HCT116 (cell line): ENCODE measurements around the gene FAM228B. TPM values are rescaled to one million over a fixed set of nuclear protein-coding genes. Genes with fewer than 3 reads are reported as not detected.

Experiments
- ATAC-seq: fragments of 200-7000 bp; cut with Tn5 transposase; 2 replicates; pipeline ENCODE4 v1.9.1; 2020; ENCODE audit warnings: mild to moderate bottlenecking, moderate library complexity
- BruUV-seq: library from RNA; stranded (reverse); fragments of 400-500 nt; replicated peaks from 2 replicates; lab custom pipeline; 2021; lab: Mats Ljungman, UMichigan
- CTCF ChIA-PET: fragments of 300-600 bp; sonication (Branson Sonifier 250); formaldehyde crosslinking; loops from one replicate; lab custom pipeline; 2021; ENCODE audit warnings: antibody characterized with exemption; lab: Charles Lee
- POLR2A ChIA-PET: fragments of 300-600, 350-600 bp; sonication (Branson Sonifier 250); formaldehyde crosslinking; loops from one replicate; lab custom pipeline; 2021; ENCODE audit warnings: antibody characterized with exemption; lab: Charles Lee
- RAD21 ChIA-PET, 2 experiments: fragments of 300-600 bp; sonication (Branson Sonifier 250); formaldehyde crosslinking; loops; one replicate each; lab custom pipeline; 2023; ENCODE audit warnings: low total read pairs in 2 of 2; ENCODE audit not compliant: uncharacterized antibody in 2 of 2, unreplicated experiment in 2 of 2, low non-redundant PET in 1 of 2; lab: Charles Lee
- DNase-seq: peaks from one replicate; pipeline ENCODE4 v3.0.0-alpha.2; 2010; ENCODE audit warnings: low read depth, low spot score
- H2AFZ ChIP-seq: fragments of 200-600 bp; shearing (Covaris generic), sonication (generic); 2 replicates; pipeline ENCODE4 v1.6.1; 2017; ENCODE audit warnings: low read depth, mixed run types, mixed read lengths, antibody characterized with exemption, low read length; ENCODE audit not compliant: poor library complexity, severe bottlenecking
- H3K27ac ChIP-seq: 2 replicates; pipeline ENCODE4 v1.5.1; 2012; ENCODE audit warnings: low read depth, low read length
- H3K27me3 ChIP-seq: fragments of 200-600 bp; sonication (generic); 2 replicates; pipeline ENCODE4 v1.6.1; 2016; ENCODE audit warnings: mixed run types, low read length, mixed read lengths; ENCODE audit not compliant: insufficient read depth
- H3K36me3 ChIP-seq, 2 experiments: fragments of 200-500 bp in 1 of 2; fragments of 200-600 bp in 1 of 2; sonication (Bioruptor generic) in 1 of 2; sonication (generic) in 1 of 2; 2 replicates each; pipeline versions ENCODE4 v1.5.1 to v1.6.1; 2014 to 2016; ENCODE audit warnings: low read length in 2 of 2, inconsistent platforms in 1 of 2, mixed read lengths in 1 of 2, mixed run types in 1 of 2; ENCODE audit not compliant: insufficient read depth in 2 of 2, control insufficient read depth in 1 of 2
- H3K4me1 ChIP-seq, 2 experiments: fragments of 200-600 bp in 1 of 2; sonication (generic) in 1 of 2; 2 replicates each; pipeline versions ENCODE4 v1.5.1 to v1.6.1; 2012 to 2017; ENCODE audit warnings: low read length in 2 of 2, inconsistent platforms in 1 of 2, mild to moderate bottlenecking in 1 of 2, mixed read lengths in 1 of 2, mixed run types in 1 of 2, moderate library complexity in 1 of 2; ENCODE audit not compliant: insufficient read depth in 2 of 2, control insufficient read depth in 1 of 2
- H3K4me2 ChIP-seq: fragments of 200-600 bp; sonication (generic); 2 replicates; pipeline ENCODE4 v1.6.1; 2017; ENCODE audit warnings: mixed run types, low read length, mixed read lengths
- H3K4me3 ChIP-seq, 2 experiments: fragments of 200-600 bp in 1 of 2; sonication (generic) in 1 of 2; replicated peaks in 1 of 2; 2 replicates each; pipeline ENCODE4 v1.5.1; 2011 to 2016; ENCODE audit warnings: low read length in 2 of 2, control low read depth in 1 of 2, low read depth in 1 of 2, mild to moderate bottlenecking in 1 of 2, mixed read lengths in 1 of 2, mixed run types in 1 of 2
- H3K79me2 ChIP-seq: fragments of 200-600 bp; sonication (generic); 2 replicates; pipeline ENCODE4 v1.6.1; 2017; ENCODE audit warnings: mild to moderate bottlenecking, mixed run types, low read length, moderate library complexity, mixed read lengths; ENCODE audit not compliant: insufficient read depth
- H3K9ac ChIP-seq: fragments of 200-600 bp; sonication (generic); 2 replicates; pipeline ENCODE4 v1.6.1; 2016; ENCODE audit warnings: low read length, mixed read lengths
- H3K9me2 ChIP-seq: fragments of 200-600 bp; sonication (generic), shearing (Covaris generic); 2 replicates; pipeline ENCODE4 v1.6.1; 2017; ENCODE audit warnings: mixed run types, mild to moderate bottlenecking, moderate library complexity; ENCODE audit not compliant: insufficient read depth
- H3K9me3 ChIP-seq, 2 experiments: fragments of 200-500 bp in 1 of 2; fragments of 200-600 bp in 1 of 2; sonication (Bioruptor generic) in 1 of 2; sonication (generic) in 1 of 2; 2 replicates each; pipeline ENCODE4 v1.6.1; 2014 to 2017; ENCODE audit warnings: low read length in 2 of 2, mixed read lengths in 2 of 2, inconsistent platforms in 1 of 2, low read depth in 1 of 2, mild to moderate bottlenecking in 1 of 2, mixed run types in 1 of 2, moderate library complexity in 1 of 2; ENCODE audit not compliant: control insufficient read depth in 1 of 2, insufficient read depth in 1 of 2
- H4K20me1 ChIP-seq: fragments of 200-600 bp; sonication (generic), shearing (Covaris generic); 2 replicates; pipeline ENCODE4 v1.6.1; 2017; ENCODE audit warnings: mixed run types, mild to moderate bottlenecking, moderate library complexity; ENCODE audit not compliant: insufficient read depth
- CBX3 ChIP-seq: IDR thresholded peaks from 2 replicates; pipeline ENCODE4 v1.6.1; 2012; ENCODE audit warnings: low read depth
- CEBPB ChIP-seq: IDR thresholded peaks from 2 replicates; pipeline ENCODE4 v1.6.1; 2012; ENCODE audit warnings: low read depth
- ELF1 ChIP-seq: IDR thresholded peaks from 2 replicates; pipeline ENCODE4 v1.6.1; 2012; ENCODE audit warnings: low read depth, borderline replicate concordance
- FOSL1 ChIP-seq: IDR thresholded peaks from 2 replicates; pipeline ENCODE4 v1.6.1; 2012; ENCODE audit warnings: low read depth
- JUND ChIP-seq: IDR thresholded peaks from 2 replicates; pipeline ENCODE4 v1.6.1; 2012
- POLR2A ChIP-seq: IDR thresholded peaks from 2 replicates; pipeline ENCODE4 v1.7.0; 2011; ENCODE audit warnings: borderline replicate concordance; ENCODE audit not compliant: insufficient read depth, insufficient read length; ENCODE audit errors: extremely low read depth
- POLR2AphosphoS5 ChIP-seq: IDR thresholded peaks from 2 replicates; pipeline ENCODE4 v1.6.1; 2011; ENCODE audit warnings: mild to moderate bottlenecking, low read depth, low read length, moderate library complexity
- RAD21 ChIP-seq: IDR thresholded peaks from 2 replicates; pipeline ENCODE4 v1.6.1; 2012; ENCODE audit warnings: low read depth, mild to moderate bottlenecking
- SP1 ChIP-seq: IDR thresholded peaks from 2 replicates; pipeline ENCODE4 v1.6.1; 2012; ENCODE audit warnings: low read depth
- SRF ChIP-seq: IDR thresholded peaks from 2 replicates; pipeline ENCODE4 v1.6.1; 2012; ENCODE audit warnings: low read depth
- YY1 ChIP-seq: IDR thresholded peaks from 2 replicates; pipeline ENCODE4 v1.6.1; 2011; ENCODE audit warnings: low read length, low read depth, moderate library complexity, mild to moderate bottlenecking; ENCODE audit not compliant: insufficient replicate concordance; ENCODE audit errors: extremely low read depth
- ZFX ChIP-seq: fragments of 450-650 bp; IDR thresholded peaks from 2 replicates; pipeline ENCODE4 v1.6.1; 2017
- ZNF274 ChIP-seq: fragments of 200-500 bp; sonication (Bioruptor generic); IDR thresholded peaks from 2 replicates; pipeline ENCODE4 v1.6.1; 2014; ENCODE audit warnings: mild to moderate bottlenecking, low read depth, low read length, inconsistent platforms
- intact Hi-C: fragments of 100-400 bp; cut with micrococcal nuclease; formaldehyde crosslinking; loops from 2 replicates; pipeline ENCODE4 v1.10.0; 2022
- total RNA-seq: library from RNA; stranded (reverse); gene quantifications from one replicate; pipeline ENCODE4 v1.2.1, GENCODE V29; 2021; ENCODE audit not compliant: unreplicated experiment
- TF ChIP-seq, protein P1 (sequence below), 3 experiments: fragments of 200-600 bp in 1 of 3; sonication (generic) in 1 of 3; IDR thresholded peaks in 2 of 3; conservative IDR thresholded peaks in 1 of 3; 2 replicates each; pipeline ENCODE4 v1.5.1; 2012 to 2017; ENCODE audit warnings: low read depth in 2 of 3, low read length in 2 of 3, antibody characterized with exemption in 1 of 3, borderline replicate concordance in 1 of 3, control low read depth in 1 of 3, mild to moderate bottlenecking in 1 of 3, mixed read lengths in 1 of 3, mixed run types in 1 of 3, moderate library complexity in 1 of 3; ENCODE audit not compliant: insufficient read depth in 1 of 3
- TF ChIP-seq, protein P2 (sequence below): IDR thresholded peaks from 2 replicates; pipeline ENCODE4 v1.6.1; 2011; ENCODE audit warnings: mild to moderate bottlenecking, low read length, moderate library complexity; ENCODE audit not compliant: insufficient replicate concordance; ENCODE audit errors: extremely low read depth
- TF ChIP-seq, protein P3 (sequence below): IDR thresholded peaks from 2 replicates; pipeline ENCODE4 v1.6.1; 2012
- TF ChIP-seq, protein P4 (sequence below): IDR thresholded peaks from 2 replicates; pipeline ENCODE4 v1.6.1; 2012; ENCODE audit warnings: low read depth

Gene FAM228B
- total RNA-seq, 1 experiment from 2014 or later: 5.6 TPM

DNA sequence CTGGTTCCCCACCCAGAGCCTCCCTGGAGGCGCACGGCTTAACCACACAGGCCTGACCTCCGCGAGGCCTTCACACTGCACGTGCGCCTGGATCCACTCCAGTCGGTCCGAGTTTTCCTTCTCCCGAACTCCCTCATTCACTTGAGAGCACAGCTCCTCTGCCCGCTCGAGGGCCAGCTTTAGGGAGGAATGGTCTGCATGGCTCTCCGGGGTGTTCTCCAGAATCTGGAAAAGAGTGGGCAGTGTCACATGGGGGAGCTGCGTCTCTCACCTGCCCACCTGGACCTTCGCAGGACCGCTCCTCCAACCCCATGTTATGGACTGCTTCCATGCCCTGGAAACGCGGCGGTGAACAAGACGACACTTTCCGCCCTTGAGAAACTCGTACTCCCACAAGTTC, 87.5 kb downstream of the FAM228B start:
- DNase-seq (no peak), ATAC-seq (no peak)
- Histone ChIP-seq H3K27ac (no peak overlapping the region), H3K27me3 (no peaks in the 10 kb centered on the region), H2AFZ (no peak overlapping the region), H3K79me2 (no peaks in the 10 kb centered on the region), H3K9ac (no peak overlapping the region), H3K9me3 (no peaks in the 10 kb centered on the region), H3K9me2 (no peaks in the 10 kb centered on the region), H4K20me1 (no peaks in the 10 kb centered on the region), H3K36me3 (no peaks in the 10 kb centered on the region; a peak in 1 of 4 replicates), H3K4me2 (no peak overlapping the region), H3K4me3 (no peak overlapping the region), H3K4me1 (no peaks in the 10 kb centered on the region)
- ChIA-PET CTCF (no interaction called here), RAD21 (no interaction called here), POLR2A (no interaction called here)
- BruUV-seq: no TSS peak
- TF ChIP-seq POLR2AphosphoS5 (no peak), SP1 (no peak), POLR2A (no peak), CEBPB (no peak), SRF (no peak), RAD21 (no peak), ELF1 (no peak), CBX3 (no peak), ZFX (no peak), ZNF274 (no peak), YY1 (no peak), JUND (no peak), FOSL1 (no peak)
- TF ChIP-seq, protein P1, sequence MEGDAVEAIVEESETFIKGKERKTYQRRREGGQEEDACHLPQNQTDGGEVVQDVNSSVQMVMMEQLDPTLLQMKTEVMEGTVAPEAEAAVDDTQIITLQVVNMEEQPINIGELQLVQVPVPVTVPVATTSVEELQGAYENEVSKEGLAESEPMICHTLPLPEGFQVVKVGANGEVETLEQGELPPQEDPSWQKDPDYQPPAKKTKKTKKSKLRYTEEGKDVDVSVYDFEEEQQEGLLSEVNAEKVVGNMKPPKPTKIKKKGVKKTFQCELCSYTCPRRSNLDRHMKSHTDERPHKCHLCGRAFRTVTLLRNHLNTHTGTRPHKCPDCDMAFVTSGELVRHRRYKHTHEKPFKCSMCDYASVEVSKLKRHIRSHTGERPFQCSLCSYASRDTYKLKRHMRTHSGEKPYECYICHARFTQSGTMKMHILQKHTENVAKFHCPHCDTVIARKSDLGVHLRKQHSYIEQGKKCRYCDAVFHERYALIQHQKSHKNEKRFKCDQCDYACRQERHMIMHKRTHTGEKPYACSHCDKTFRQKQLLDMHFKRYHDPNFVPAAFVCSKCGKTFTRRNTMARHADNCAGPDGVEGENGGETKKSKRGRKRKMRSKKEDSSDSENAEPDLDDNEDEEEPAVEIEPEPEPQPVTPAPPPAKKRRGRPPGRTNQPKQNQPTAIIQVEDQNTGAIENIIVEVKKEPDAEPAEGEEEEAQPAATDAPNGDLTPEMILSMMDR (IDR thresholded peaks at IDR 0.05 in 2 of 3, conservative IDR thresholded peaks at IDR 0.05 in 1 of 3; ENCODE audit: borderline replicate concordance in 1 of 3, insufficient read depth in 1 of 3, low read depth in 2 of 3, low read length in 2 of 3): no peak
- TF ChIP-seq, protein P2, sequence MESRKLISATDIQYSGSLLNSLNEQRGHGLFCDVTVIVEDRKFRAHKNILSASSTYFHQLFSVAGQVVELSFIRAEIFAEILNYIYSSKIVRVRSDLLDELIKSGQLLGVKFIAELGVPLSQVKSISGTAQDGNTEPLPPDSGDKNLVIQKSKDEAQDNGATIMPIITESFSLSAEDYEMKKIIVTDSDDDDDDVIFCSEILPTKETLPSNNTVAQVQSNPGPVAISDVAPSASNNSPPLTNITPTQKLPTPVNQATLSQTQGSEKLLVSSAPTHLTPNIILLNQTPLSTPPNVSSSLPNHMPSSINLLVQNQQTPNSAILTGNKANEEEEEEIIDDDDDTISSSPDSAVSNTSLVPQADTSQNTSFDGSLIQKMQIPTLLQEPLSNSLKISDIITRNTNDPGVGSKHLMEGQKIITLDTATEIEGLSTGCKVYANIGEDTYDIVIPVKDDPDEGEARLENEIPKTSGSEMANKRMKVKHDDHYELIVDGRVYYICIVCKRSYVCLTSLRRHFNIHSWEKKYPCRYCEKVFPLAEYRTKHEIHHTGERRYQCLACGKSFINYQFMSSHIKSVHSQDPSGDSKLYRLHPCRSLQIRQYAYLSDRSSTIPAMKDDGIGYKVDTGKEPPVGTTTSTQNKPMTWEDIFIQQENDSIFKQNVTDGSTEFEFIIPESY: no peak
- TF ChIP-seq, protein P3, sequence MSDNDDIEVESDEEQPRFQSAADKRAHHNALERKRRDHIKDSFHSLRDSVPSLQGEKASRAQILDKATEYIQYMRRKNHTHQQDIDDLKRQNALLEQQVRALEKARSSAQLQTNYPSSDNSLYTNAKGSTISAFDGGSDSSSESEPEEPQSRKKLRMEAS: no peak
- TF ChIP-seq, protein P4, sequence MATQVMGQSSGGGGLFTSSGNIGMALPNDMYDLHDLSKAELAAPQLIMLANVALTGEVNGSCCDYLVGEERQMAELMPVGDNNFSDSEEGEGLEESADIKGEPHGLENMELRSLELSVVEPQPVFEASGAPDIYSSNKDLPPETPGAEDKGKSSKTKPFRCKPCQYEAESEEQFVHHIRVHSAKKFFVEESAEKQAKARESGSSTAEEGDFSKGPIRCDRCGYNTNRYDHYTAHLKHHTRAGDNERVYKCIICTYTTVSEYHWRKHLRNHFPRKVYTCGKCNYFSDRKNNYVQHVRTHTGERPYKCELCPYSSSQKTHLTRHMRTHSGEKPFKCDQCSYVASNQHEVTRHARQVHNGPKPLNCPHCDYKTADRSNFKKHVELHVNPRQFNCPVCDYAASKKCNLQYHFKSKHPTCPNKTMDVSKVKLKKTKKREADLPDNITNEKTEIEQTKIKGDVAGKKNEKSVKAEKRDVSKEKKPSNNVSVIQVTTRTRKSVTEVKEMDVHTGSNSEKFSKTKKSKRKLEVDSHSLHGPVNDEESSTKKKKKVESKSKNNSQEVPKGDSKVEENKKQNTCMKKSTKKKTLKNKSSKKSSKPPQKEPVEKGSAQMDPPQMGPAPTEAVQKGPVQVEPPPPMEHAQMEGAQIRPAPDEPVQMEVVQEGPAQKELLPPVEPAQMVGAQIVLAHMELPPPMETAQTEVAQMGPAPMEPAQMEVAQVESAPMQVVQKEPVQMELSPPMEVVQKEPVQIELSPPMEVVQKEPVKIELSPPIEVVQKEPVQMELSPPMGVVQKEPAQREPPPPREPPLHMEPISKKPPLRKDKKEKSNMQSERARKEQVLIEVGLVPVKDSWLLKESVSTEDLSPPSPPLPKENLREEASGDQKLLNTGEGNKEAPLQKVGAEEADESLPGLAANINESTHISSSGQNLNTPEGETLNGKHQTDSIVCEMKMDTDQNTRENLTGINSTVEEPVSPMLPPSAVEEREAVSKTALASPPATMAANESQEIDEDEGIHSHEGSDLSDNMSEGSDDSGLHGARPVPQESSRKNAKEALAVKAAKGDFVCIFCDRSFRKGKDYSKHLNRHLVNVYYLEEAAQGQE: no peak
- intact Hi-C loops: no loop called here
